Measurements from ENCODE around the gene CCNB1.

The CCNB1 gene

GRCh38 chr5:69184621-69185020 is 17.7 kb downstream of the CCNB1 start:
- no peak overlapping the region for H3K4me3 ChIP-seq (ENCODE audit: control insufficient read depth, low read depth, low read length)
- no peak for TF ChIP-seq CTCF (IDR thresholded peaks at IDR 0.05; ENCODE audit: control insufficient read depth, insufficient read depth, low read depth, low read length, missing control alignments)
- DNase-seq (ENCODE audit: low read depth), result no peak

- no peak for TF ChIP-seq CTCF (IDR thresholded peaks at IDR 0.05; ENCODE audit: control insufficient read depth, insufficient read depth, low read depth, low read length, missing control alignments)
- no peak for DNase-seq (ENCODE audit: low read depth)
- H3K4me3 ChIP-seq (ENCODE audit: control insufficient read depth, low read depth, low read length), result no peak overlapping the region
Observed at GRCh38 chr5:69187342-69187741, 20.4 kb downstream of the CCNB1 start.

- peak overlapping the region; percentile 74 for H3K4me3 ChIP-seq (ENCODE audit: control insufficient read depth, low read depth, low read length)
- TF ChIP-seq CTCF (IDR thresholded peaks at IDR 0.05; ENCODE audit: control insufficient read depth, insufficient read depth, low read depth, low read length, missing control alignments), result no peak
- DNase-seq (ENCODE audit: low read depth), result no peak
Observed at GRCh38 chr5:69188811-69189161, 21.8 kb downstream of the CCNB1 start.

- peak within 1 kb of the TSS; percentile 74 for H3K4me3 ChIP-seq (ENCODE audit: control insufficient read depth, low read depth, low read length)
- TF ChIP-seq CTCF (IDR thresholded peaks at IDR 0.05; ENCODE audit: control insufficient read depth, insufficient read depth, low read depth, low read length, missing control alignments), result no peak
Observed at GRCh38 chr5:69189162-69190086, 22.5 kb downstream of the CCNB1 start, which contains the start of gene CENPH. TSS of gene CENPH (plus strand) at chr5:69189583. CDS start at chr5:69189635, 52 bp downstream.

GRCh38 chr5:69202497-69202896 is 35.5 kb downstream of the CCNB1 start:
- no peak for TF ChIP-seq CTCF (IDR thresholded peaks at IDR 0.05; ENCODE audit: control insufficient read depth, insufficient read depth, low read depth, low read length, missing control alignments)
- no peak for DNase-seq (ENCODE audit: low read depth)

More at GRCh38 chr5:69189162-69190086, 22.5 kb downstream of the CCNB1 start, which contains the start of gene CENPH:
- DNase-seq (ENCODE audit: low read depth), result peak; percentile 49

GRCh38 chr5:69206528-69207190 is 39.7 kb downstream of the CCNB1 start:
- TF ChIP-seq CTCF (IDR thresholded peaks at IDR 0.05; ENCODE audit: control insufficient read depth, insufficient read depth, low read depth, low read length, missing control alignments), result no peak
- no peak for DNase-seq (ENCODE audit: low read depth)
- H3K4me3 ChIP-seq (ENCODE audit: control insufficient read depth, low read depth, low read length), result no peak overlapping the region

More at GRCh38 chr5:69202497-69202896, 35.5 kb downstream of the CCNB1 start:
- no peak overlapping the region for H3K4me3 ChIP-seq (ENCODE audit: control insufficient read depth, low read depth, low read length)
